HL-60 (cell line): Measurements from ENCODE around the gene MPHOSPH10.

ENCODE experiments used
- POLR2AphosphoS5 ChIP-seq: IDR thresholded peaks from 2 replicates; pipeline ENCODE4 v1.6.1; 2012; ENCODE audit warnings: low read depth
- TF ChIP-seq, protein P1 (sequence below): IDR thresholded peaks from 2 replicates; pipeline ENCODE4 v1.6.1; 2012; ENCODE audit warnings: low read depth; ENCODE audit not compliant: insufficient replicate concordance
- TF ChIP-seq, protein P2 (sequence below): IDR thresholded peaks from one replicate; pipeline ENCODE4 v1.5.1; 2011; ENCODE audit warnings: low read length, control low read depth, inconsistent platforms; ENCODE audit not compliant: insufficient read depth

DNA sequence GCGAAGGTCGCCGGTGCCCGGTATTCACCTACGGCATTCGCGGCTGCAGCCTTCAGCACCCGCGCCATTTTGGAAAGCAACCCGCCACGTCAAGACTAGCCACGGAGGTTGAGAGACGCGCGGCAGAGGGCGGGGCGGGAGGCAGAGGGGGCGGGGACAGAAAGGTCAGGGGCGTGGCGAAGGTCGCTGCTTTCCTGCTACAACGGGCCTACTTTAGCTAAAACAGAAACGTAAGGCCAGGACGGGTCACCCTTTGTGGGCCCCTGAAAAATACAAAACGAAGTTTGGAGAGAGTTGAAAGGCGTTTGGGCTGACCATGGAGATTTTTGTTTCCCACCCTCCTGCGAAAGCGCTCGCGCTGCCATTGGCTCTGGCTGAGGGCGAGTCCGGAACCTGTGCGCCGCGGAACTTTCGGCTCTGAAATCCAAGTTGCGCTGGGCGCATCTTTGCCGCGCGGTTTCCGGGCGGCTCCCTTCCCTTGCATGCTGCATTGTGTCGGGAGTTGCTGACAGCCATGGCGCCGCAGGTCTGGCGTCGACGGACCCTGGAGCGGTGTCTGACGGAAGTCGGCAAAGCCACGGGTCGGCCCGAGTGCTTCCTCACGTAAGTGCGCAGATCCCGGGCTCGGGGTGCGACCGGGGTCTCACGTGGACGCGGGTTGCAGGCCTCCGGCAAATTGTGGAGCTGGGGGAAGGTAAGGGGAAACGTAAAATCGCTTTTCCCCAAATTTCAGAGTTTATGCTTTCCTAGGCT lies at the start of gene MPHOSPH10, which contains the start of gene MCEE:
- TF ChIP-seq, protein P1, sequence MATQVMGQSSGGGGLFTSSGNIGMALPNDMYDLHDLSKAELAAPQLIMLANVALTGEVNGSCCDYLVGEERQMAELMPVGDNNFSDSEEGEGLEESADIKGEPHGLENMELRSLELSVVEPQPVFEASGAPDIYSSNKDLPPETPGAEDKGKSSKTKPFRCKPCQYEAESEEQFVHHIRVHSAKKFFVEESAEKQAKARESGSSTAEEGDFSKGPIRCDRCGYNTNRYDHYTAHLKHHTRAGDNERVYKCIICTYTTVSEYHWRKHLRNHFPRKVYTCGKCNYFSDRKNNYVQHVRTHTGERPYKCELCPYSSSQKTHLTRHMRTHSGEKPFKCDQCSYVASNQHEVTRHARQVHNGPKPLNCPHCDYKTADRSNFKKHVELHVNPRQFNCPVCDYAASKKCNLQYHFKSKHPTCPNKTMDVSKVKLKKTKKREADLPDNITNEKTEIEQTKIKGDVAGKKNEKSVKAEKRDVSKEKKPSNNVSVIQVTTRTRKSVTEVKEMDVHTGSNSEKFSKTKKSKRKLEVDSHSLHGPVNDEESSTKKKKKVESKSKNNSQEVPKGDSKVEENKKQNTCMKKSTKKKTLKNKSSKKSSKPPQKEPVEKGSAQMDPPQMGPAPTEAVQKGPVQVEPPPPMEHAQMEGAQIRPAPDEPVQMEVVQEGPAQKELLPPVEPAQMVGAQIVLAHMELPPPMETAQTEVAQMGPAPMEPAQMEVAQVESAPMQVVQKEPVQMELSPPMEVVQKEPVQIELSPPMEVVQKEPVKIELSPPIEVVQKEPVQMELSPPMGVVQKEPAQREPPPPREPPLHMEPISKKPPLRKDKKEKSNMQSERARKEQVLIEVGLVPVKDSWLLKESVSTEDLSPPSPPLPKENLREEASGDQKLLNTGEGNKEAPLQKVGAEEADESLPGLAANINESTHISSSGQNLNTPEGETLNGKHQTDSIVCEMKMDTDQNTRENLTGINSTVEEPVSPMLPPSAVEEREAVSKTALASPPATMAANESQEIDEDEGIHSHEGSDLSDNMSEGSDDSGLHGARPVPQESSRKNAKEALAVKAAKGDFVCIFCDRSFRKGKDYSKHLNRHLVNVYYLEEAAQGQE: peak; percentile 88
- TF ChIP-seq, protein P2, sequence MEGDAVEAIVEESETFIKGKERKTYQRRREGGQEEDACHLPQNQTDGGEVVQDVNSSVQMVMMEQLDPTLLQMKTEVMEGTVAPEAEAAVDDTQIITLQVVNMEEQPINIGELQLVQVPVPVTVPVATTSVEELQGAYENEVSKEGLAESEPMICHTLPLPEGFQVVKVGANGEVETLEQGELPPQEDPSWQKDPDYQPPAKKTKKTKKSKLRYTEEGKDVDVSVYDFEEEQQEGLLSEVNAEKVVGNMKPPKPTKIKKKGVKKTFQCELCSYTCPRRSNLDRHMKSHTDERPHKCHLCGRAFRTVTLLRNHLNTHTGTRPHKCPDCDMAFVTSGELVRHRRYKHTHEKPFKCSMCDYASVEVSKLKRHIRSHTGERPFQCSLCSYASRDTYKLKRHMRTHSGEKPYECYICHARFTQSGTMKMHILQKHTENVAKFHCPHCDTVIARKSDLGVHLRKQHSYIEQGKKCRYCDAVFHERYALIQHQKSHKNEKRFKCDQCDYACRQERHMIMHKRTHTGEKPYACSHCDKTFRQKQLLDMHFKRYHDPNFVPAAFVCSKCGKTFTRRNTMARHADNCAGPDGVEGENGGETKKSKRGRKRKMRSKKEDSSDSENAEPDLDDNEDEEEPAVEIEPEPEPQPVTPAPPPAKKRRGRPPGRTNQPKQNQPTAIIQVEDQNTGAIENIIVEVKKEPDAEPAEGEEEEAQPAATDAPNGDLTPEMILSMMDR: no peak
- peak; percentile 61 for TF ChIP-seq POLR2AphosphoS5
